Measurements from ENCODE around the gene NCLN.

DNA sequence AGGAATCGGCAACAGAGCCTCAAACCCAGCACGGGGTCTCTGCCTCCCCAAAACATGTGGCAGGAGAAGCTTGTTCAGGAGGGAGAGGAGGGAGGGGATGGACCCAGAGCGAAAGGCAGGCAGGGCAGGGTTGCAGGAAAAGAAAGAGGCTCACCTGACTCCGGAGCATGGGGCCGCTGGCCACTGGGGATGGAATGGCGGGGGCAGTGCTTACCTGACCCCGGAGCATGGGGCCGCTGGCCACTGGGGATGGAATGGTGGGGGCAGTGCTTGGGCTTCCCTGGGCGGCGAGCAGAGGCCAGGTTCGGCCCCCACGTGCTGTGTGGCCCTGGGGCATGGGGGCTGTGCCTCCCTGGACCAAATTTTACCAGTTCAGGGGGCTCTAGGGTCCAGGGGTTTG lies 25.5 kb downstream of the NCLN start:
- TF ChIP-seq POLR2A (IDR thresholded peaks at IDR 0.05): no peak
- TF ChIP-seq CTCF (IDR thresholded peaks at IDR 0.05): no peak
